MM.1S (cell line): ENCODE data around the gene BCAP29.

ENCODE experiments used
- DNase-seq: peaks from one replicate; pipeline ENCODE4 v3.0.0-alpha.2; 2015
- H2AFZ ChIP-seq: fragments of 300-600 bp; sonication (generic); 2 replicates; pipeline ENCODE4 v1.6.0; 2016; ENCODE audit warnings: antibody characterized with exemption, low read length
- H3F3A ChIP-seq: fragments of 300-600 bp; sonication (generic); 2 replicates; pipeline ENCODE4 v1.6.1; 2016; ENCODE audit warnings: mild to moderate bottlenecking, antibody characterized with exemption, low read length, moderate library complexity, mixed read lengths; ENCODE audit not compliant: insufficient read depth
- H3K27ac ChIP-seq: fragments of 300-600 bp; sonication (generic); 2 replicates; pipeline ENCODE4 v1.5.1; 2016; ENCODE audit warnings: mild to moderate bottlenecking, low read length
- H3K27me3 ChIP-seq: fragments of 300-600 bp; sonication (generic); replicated peaks from 2 replicates; pipeline ENCODE4 v1.6.0; 2016; ENCODE audit warnings: low read length; ENCODE audit not compliant: insufficient read depth
- H3K36me3 ChIP-seq: fragments of 300-600 bp; sonication (generic); replicated peaks from 2 replicates; pipeline ENCODE4 v1.6.1; 2016; ENCODE audit warnings: mild to moderate bottlenecking, low read length, mixed read lengths; ENCODE audit not compliant: insufficient read depth
- H3K4me1 ChIP-seq: fragments of 300-600 bp; sonication (generic); 2 replicates; pipeline ENCODE4 v1.6.1; 2016; ENCODE audit warnings: low read length, mixed read lengths
- H3K4me2 ChIP-seq: fragments of 300-600 bp; sonication (generic); 2 replicates; pipeline ENCODE4 v1.6.0; 2016; ENCODE audit warnings: low read depth, low read length
- H3K4me3 ChIP-seq: fragments of 300-600 bp; sonication (generic); 2 replicates; pipeline ENCODE4 v1.5.1; 2016; ENCODE audit warnings: low read length, mixed read lengths
- H3K79me2 ChIP-seq: fragments of 300-600 bp; sonication (generic); 2 replicates; pipeline ENCODE4 v1.6.1; 2016; ENCODE audit warnings: mixed run types, low read length, mixed read lengths
- H3K9ac ChIP-seq: fragments of 300-600 bp; sonication (generic); 2 replicates; pipeline ENCODE4 v1.6.1; 2016; ENCODE audit warnings: low read length, mixed read lengths
- H3K9me2 ChIP-seq: fragments of 300-600 bp; sonication (generic); replicated peaks from 2 replicates; pipeline ENCODE4 v1.6.1; 2016; ENCODE audit warnings: mild to moderate bottlenecking, low read length, mixed read lengths; ENCODE audit not compliant: insufficient read depth
- H3K9me3 ChIP-seq: fragments of 300-600 bp; sonication (generic); replicated peaks from 2 replicates; pipeline ENCODE4 v1.6.1; 2016; ENCODE audit warnings: mild to moderate bottlenecking, low read length, mixed read lengths; ENCODE audit not compliant: insufficient read depth
- H4K20me1 ChIP-seq: fragments of 300-600 bp; sonication (generic); 2 replicates; pipeline ENCODE4 v1.6.1; 2016; ENCODE audit warnings: mild to moderate bottlenecking, low read length, moderate library complexity, mixed read lengths; ENCODE audit not compliant: insufficient read depth
- CTCF ChIP-seq: fragments of 300-600 bp; sonication (generic); IDR thresholded peaks from 2 replicates; pipeline ENCODE4 v1.5.1; 2016; ENCODE audit warnings: antibody characterized with exemption, low read length, mixed read lengths
- EZH2 ChIP-seq: fragments of 300-600 bp; sonication (generic); optimal IDR thresholded peaks from 2 replicates; pipeline ENCODE3; 2017; ENCODE audit warnings: low read depth, mild to moderate bottlenecking, antibody characterized with exemption, low read length, mixed read lengths
- EZH2phosphoT487 ChIP-seq: fragments of 300-600 bp; sonication (generic); IDR thresholded peaks from 2 replicates; pipeline ENCODE4 v1.6.1; 2018; ENCODE audit warnings: antibody characterized with exemption, low read length

Gene BCAP29

DNA sequence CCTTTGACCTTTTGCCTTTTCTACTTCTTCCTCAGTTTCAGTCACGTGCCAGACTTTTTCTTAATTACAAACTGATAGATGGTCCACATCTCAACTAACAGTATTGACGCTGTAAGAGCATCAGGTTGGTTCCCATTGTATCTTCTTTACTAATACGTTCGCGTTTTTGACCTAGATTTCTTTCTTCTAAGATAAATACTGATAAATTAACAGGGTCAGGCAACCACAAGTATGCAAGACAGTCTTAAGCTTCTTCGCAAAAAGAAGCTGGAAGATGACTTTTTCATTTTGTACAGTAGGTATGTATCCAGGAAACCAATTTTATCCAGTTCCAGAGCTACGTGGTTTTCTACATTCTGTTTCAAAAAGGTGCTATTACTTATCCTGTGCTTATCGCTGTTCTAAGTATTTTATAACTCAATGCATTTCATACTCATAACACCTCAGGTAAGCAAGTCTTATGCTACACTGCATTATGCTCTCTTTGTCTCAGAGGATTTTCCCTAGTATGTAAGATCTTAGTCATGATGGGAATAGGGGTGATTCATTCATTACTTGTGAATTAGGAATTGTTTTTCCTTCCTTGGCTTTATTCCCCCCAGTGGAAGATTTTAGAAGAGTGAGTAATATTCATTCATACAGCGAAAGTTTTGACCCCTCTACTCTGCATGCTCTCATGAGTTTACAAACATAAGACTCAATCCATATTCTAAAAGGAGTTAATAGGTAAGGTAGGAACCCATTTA lies 15.3 kb upstream of the BCAP29 start:
- H3K27me3 ChIP-seq: no peaks in the 10 kb centered on the region
- TF ChIP-seq EZH2 (no peak), CTCF (no peak), EZH2phosphoT487 (no peak)
- H3F3A ChIP-seq: no peaks in the 10 kb centered on the region
- H2AFZ ChIP-seq: peak overlapping the region; percentile 97
- no peak for DNase-seq
- H3K9me2 ChIP-seq: no peaks in the 10 kb centered on the region
- H4K20me1 ChIP-seq: no peaks in the 10 kb centered on the region
- H3K36me3 ChIP-seq: no peaks in the 10 kb centered on the region
- peaks cover 42% of the 10 kb centered on the region for H3K79me2 ChIP-seq
- peak overlapping the region; percentile 73 for H3K4me2 ChIP-seq
- no peak overlapping the region; the same call in 1 of the 2 replicates for H3K27ac ChIP-seq
- H3K4me3 ChIP-seq: peak overlapping the region; percentile 92
- H3K9me3 ChIP-seq: no peaks in the 10 kb centered on the region
- peaks cover 12% of the 10 kb centered on the region for H3K4me1 ChIP-seq
- peak overlapping the region; percentile 94; the same call in 1 of the 2 replicates for H3K9ac ChIP-seq

- TF ChIP-seq EZH2: no peak
- no peak overlapping the region for H2AFZ ChIP-seq
- no peak overlapping the region for H3K4me2 ChIP-seq
- H3K27me3 ChIP-seq: no peaks in the 10 kb centered on the region
- no peaks in the 10 kb centered on the region for H3K79me2 ChIP-seq
- no peak overlapping the region for H3K27ac ChIP-seq
- H3K9me3 ChIP-seq: no peaks in the 10 kb centered on the region
- no peaks in the 10 kb centered on the region for H3K36me3 ChIP-seq
- H4K20me1 ChIP-seq: no peaks in the 10 kb centered on the region
- H3K4me3 ChIP-seq: no peak overlapping the region
- H3F3A ChIP-seq: no peaks in the 10 kb centered on the region
- no peak for DNase-seq
- no peaks in the 10 kb centered on the region for H3K4me1 ChIP-seq
- H3K9me2 ChIP-seq: no peaks in the 10 kb centered on the region
- no peak overlapping the region for H3K9ac ChIP-seq
Measured at GRCh38 chr7:107570298-107570697, 9.7 kb upstream of the BCAP29 start.

DNA sequence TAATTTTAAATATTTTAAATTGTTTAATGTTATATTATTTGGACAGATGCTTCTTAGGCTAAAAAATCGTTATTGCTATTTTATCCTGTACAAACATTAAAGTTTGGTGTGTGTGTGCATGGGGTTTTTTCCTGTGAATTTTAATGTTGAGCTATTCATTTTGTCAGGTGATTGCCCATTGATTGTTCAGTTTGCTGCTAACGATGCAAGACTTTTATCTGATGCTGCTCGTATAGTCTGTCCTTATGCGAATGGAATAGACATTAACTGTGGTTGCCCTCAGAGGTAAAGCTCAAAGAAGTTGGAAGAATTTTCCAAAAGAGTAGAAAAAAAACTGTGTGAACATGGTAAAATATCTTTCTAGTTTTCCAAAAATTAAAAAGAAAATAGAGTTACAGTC lies 6.5 kb upstream of the BCAP29 start:
- TF ChIP-seq EZH2 (no peak), CTCF (no peak), EZH2phosphoT487 (no peak)
- H3K4me2 ChIP-seq: no peak overlapping the region
- H4K20me1 ChIP-seq: no peaks in the 10 kb centered on the region
- H3K4me3 ChIP-seq: no peak overlapping the region
- no peak overlapping the region for H3K27ac ChIP-seq
- H3K27me3 ChIP-seq: no peaks in the 10 kb centered on the region
- DNase-seq: no peak
- no peaks in the 10 kb centered on the region for H3K79me2 ChIP-seq
- H3F3A ChIP-seq: peaks cover 4% of the 10 kb centered on the region; the same call in 1 of the 2 replicates
- no peak overlapping the region for H2AFZ ChIP-seq
- H3K4me1 ChIP-seq: no peaks in the 10 kb centered on the region
- H3K9ac ChIP-seq: no peak overlapping the region
- no peaks in the 10 kb centered on the region for H3K36me3 ChIP-seq
- no peaks in the 10 kb centered on the region for H3K9me3 ChIP-seq
- H3K9me2 ChIP-seq: no peaks in the 10 kb centered on the region

DNA sequence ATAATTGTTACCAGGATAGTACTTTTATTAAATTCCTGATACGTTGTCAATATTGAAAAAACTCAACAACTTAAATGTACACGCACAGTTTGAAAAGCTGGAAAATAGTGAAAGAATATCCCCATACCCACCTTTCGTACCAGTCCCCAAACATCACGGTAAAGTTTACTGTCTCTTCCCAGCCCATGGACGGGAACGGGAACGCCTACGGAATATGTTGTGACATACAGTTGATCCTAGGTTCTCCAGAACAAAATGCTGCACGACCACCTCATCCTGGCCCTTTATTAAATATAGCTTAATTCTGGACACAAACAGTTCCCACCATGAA lies 527 bp upstream of the BCAP29 start:
- Histone ChIP-seq H3K9me3 (no peaks in the 10 kb centered on the region), H3K27ac (peak overlapping the region; percentile 14; the same call in 1 of the 2 replicates), H3F3A (peaks cover 7% of the 10 kb centered on the region), H3K9me2 (no peaks in the 10 kb centered on the region), H3K27me3 (no peaks in the 10 kb centered on the region), H3K4me1 (no peaks in the 10 kb centered on the region), H3K36me3 (no peaks in the 10 kb centered on the region), H4K20me1 (no peaks in the 10 kb centered on the region), H3K4me3 (peak overlapping the region; percentile 86), H3K79me2 (peaks cover 6% of the 10 kb centered on the region; the same call in 1 of the 2 replicates), H3K9ac (peak overlapping the region; percentile 62), H3K4me2 (peak overlapping the region; percentile 95), H2AFZ (peak overlapping the region; percentile 81)
- TF ChIP-seq CTCF (no peak), EZH2 (no peak), EZH2phosphoT487 (no peak)
- no peak for DNase-seq
